ENCODE results near the gene SPHK2.
A peak's percentile ranks its signal among the peaks of the same experiment; 100 is the strongest.
"Not testable (repeated sequence)": the region's sequence is repeated elsewhere in the genome, so short reads cannot be mapped to it uniquely, and the experiment has no call there.

Gene SPHK2

GRCh38 chr19:48637449-48637947 lies 18.2 kb downstream of the SPHK2 start:
- peak; percentile 100 for DNase-seq (ENCODE audit: low read depth, low spot score)

GRCh38 chr19:48637948-48638830 lies 18.9 kb downstream of the SPHK2 start:
- DNase-seq (ENCODE audit: low read depth, low spot score) = peak; percentile 58

GRCh38 chr19:48638831-48639381 lies 19.6 kb downstream of the SPHK2 start:
- DNase-seq (ENCODE audit: low read depth, low spot score) = no peak

- DNase-seq (ENCODE audit: low read depth, low spot score) = no peak
Observed at GRCh38 chr19:48639483-48640375, 20.4 kb downstream of the SPHK2 start.

GRCh38 chr19:48641850-48642249 lies 22.5 kb downstream of the SPHK2 start:
- DNase-seq (ENCODE audit: low read depth, low spot score) = no peak

- DNase-seq (ENCODE audit: low read depth, low spot score) = no peak
Observed at GRCh38 chr19:48642862-48643261, 23.6 kb downstream of the SPHK2 start.

GRCh38 chr19:48644355-48644754 lies 25.0 kb downstream of the SPHK2 start:
- no peak for DNase-seq (ENCODE audit: low read depth, low spot score)

GRCh38 chr19:48644839-48645619 lies 25.7 kb downstream of the SPHK2 start:
- peak; percentile 39 for DNase-seq (ENCODE audit: low read depth, low spot score)

- DNase-seq (ENCODE audit: low read depth, low spot score) = no peak
Observed at GRCh38 chr19:48645620-48646000, 26.3 kb downstream of the SPHK2 start.

GRCh38 chr19:48646001-48646721 lies 26.9 kb downstream of the SPHK2 start, which contains the start of gene CA11:
Gene CA11 (minus strand): TSS chr19:48646187. CDS start chr19:48645632, 555 bp downstream.
- DNase-seq (ENCODE audit: low read depth, low spot score) = peak; percentile 77

GRCh38 chr19:48646722-48647216 lies 27.5 kb downstream of the SPHK2 start:
- DNase-seq (ENCODE audit: low read depth, low spot score) = no peak

- DNase-seq (ENCODE audit: low read depth, low spot score) = no peak
Observed at GRCh38 chr19:48648134-48648533, 28.8 kb downstream of the SPHK2 start.

GRCh38 chr19:48650974-48651682 lies 31.8 kb downstream of the SPHK2 start:
- no peak for DNase-seq (ENCODE audit: low read depth, low spot score)

GRCh38 chr19:48651683-48652048 lies 32.4 kb downstream of the SPHK2 start:
- DNase-seq (ENCODE audit: low read depth, low spot score) = no peak

GRCh38 chr19:48654299-48655059 lies 35.2 kb downstream of the SPHK2 start:
- no peak for DNase-seq (ENCODE audit: low read depth, low spot score)

- no peak for DNase-seq (ENCODE audit: low read depth, low spot score)
Observed at GRCh38 chr19:48656840-48657474, 37.7 kb downstream of the SPHK2 start.

GRCh38 chr19:48657828-48658227 lies 38.5 kb downstream of the SPHK2 start:
- DNase-seq (ENCODE audit: low read depth, low spot score) = not testable (repeated sequence)

GRCh38 chr19:48658483-48658882 lies 39.2 kb downstream of the SPHK2 start:
- no peak for DNase-seq (ENCODE audit: low read depth, low spot score)

All from activated naive CD8-positive, alpha-beta T cell treated with anti-CD3 and anti-CD28 coated beads, Interleukin-2, amount 50 U/mL, for 16 hours (primary cell).